Central memory CD4-positive, alpha-beta T cell (primary cell): Measurements from ENCODE around the gene MAD1L1.

Experiments
- DNase-seq: peaks from one replicate; pipeline ENCODE4 v3.0.0; 2022

MAD1L1 gene

DNA sequence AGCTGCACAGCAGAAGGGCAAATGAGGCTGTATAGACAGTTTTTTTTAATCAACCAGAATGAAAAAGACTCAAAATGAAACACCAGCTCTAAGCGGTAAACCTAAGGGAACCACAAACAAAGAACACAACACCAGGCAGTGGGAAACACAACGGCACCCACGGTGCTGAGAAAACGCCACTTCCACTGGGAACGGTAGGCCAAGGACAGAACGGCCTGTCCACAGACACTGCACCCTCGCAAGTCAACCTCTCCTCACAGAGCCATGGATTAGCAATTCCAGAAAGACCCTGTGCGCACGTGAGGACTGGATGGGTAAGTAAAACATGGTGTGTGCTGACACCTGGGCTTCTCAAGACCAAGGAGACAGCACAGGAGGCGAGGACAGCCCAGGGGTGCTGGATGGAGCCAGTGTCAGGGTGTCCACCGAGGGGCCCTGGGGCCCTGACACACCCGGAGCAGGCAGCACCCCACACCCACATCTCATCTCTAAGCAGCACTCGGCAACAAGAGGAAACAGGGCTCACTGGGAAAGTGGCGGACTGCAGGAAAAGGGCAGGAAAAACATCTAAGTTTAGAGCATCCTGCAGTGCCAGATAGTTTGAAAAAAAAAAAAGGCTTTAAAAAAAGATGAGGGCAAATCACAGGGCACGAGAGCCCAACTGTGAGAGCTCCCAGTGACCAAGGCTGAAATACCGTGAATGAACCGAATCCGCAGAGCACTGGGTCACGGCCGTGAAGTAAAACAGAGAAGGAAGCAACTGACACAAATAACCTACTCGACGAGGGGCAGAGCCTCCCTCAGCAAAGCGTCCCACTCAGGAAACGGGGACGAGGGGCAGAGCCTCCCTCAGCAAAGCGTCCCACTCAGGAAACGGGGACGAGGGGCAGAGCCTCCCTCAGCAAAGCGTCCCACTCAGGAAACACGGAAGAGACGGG lies 120.2 kb downstream of the MAD1L1 start:
- no peak for DNase-seq

DNA sequence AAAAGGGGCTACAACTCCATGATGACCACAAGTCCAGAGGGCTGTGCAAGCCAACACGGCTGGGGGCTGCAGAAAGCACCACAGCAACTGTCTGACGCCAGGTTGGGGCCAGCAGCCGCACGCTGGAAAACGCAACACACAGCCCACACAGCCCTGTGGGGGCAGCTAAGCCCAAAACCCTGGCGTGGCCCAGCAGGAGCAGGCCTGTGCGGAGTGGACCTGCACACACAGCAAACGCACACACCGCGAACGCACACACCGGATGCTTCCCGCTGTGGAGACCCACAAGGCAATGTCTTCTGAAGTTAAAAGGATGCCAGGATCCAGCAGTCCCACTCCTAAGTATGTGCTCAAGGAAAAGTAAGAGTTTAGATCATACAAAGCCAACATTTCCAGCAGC lies 121.2 kb downstream of the MAD1L1 start:
- DNase-seq: no peak

DNA sequence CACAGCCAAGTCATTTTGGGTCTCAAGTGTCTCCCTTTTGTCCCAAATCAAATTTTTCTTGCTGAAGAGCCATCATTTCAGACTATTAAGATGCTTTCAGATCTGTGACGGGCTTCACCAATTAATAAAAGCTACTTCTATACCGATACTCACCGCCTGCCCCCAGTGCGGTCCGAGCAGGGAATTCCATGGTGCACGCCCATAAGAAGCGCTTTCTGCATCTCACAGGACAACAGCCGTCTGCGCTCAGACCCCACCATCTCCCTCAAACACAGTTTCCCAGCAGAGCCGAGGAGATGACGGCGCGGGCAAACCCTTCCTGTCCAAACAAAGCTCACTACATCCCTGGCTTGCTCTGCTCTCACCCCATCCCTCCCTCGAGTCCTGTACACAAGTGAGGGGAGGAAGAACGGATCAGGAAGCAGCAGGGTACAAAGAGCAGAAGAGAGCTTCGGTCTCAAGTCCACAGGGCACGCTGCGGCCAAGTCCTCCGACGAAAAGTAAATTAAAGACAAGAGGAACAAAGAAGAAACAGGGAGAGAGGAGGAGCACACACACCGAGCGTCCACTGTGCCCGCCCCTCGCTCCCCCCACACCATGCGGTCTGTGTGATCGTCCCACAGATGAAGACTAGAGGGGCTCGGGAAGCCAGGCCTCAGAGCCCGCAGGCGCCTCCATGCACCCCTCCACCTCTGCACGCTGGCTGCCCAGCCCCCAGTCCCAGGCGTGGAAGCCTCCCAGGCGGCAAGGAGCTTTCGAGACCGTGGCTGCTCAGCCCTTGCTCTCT lies 121.9 kb downstream of the MAD1L1 start:
- no peak for DNase-seq

DNA sequence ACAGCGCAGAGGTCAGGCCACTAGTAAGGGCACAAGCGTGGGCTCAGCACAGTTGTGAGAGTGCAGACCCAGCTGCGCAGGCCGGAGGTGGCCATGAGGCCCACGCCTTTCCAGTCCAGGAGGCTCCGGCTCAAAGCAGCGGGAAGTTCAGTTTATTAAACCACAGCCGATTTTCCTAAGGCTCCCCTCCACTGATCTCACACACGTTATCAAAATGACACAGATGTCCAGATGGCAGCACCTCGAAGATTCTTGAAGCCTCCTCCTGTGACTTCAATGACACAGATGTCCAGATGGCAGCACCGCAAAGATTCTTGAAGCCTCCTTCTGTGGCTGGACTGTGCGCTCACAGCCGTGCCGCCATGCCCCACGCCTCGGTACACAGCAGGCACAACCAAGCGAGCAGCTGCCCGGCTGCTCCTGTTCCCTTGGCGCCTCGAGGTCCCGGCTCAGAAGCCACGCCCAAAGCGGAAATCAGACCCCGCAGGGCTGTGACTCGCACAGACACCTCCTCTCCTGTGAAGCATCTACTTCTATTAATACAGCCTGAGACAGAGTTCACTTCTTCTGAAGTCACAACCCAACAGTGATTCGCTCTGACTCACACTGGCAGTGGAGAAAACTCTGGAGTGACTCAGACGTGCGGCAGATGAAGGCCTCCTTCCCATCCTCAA lies 122.7 kb downstream of the MAD1L1 start:
- DNase-seq: no peak

DNA sequence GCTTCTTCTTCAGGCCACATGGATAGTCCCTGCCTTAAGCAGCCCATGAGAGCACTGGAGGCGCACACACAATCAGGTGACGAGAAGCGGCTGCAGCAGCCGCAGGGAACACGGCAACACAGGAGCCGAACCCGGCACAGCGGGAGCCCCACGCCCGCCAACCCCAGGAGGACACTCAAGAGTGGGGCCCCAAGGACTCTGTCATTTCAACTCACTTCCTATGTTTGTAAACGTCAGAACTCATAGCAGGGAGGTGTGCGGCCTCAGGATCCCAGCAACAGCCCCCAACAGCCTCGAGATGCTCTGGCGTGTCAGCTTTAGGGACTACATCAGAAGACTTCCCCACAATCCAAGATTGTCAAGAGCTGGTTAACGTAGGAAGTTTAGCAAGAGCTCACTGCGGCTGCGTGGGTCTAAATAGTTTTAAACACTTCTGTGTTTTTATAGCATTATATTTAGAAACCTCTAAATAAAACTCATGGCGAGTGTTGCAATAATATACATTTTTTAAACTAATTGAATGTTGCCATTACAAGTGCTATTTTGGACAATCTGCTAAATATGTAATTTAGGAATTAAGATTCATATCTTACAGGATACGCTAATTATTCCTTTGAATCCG lies 123.4 kb downstream of the MAD1L1 start:
- no peak for DNase-seq

DNA sequence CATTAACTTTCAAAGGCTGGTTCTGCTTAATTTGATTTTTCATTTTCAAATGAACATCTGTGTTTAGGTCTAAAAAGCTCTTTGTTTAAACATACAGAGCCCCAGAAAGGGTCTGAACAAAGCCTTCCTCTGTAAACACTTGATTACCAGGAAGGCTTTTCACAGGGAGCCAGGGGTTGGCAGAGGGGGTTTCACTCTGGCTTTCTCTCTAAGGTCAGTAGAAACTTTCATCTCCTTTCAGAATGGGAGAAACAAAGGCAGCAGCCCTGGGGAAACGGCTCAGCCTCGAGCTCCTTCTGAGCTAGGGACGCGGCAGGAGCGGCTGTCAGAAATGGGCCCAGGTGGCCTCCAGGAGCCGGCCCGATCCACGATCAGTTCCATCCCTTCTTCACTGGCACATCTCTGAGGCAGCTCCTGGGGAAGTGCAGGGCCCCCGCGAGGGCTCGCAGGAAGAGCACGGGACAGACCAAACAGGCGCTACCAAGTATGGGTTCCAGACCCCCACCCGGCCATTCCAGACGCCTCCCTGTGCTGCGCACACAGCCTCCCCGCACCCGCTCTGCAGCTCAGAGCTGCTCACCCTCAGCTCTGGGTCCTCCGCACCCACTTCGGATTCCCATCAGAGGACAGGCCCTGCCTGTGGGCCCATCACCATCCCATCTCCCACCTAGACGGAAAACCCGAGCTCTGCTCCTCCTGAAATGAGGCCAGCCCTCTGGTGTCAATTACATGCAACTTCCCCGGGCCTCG lies 124.1 kb downstream of the MAD1L1 start:
- DNase-seq: no peak

DNA sequence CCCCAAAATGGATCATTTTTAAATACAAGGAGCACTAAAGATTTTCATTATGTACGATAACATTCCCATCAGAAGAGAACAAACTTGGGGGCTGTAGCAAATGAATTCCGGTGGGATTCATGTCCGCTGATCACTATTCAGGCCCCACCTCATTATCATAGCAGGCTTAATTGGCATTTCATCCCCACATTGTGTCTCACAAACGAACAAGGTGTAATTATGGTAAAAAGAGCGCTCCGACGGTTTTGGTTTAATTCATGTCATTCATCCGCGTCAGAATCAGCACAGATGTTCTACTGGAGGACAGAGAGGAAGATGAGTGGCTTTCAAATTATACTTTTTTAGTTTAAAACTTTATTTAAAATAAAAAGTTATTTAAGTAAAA lies 124.7 kb downstream of the MAD1L1 start:
- no peak for DNase-seq

DNA sequence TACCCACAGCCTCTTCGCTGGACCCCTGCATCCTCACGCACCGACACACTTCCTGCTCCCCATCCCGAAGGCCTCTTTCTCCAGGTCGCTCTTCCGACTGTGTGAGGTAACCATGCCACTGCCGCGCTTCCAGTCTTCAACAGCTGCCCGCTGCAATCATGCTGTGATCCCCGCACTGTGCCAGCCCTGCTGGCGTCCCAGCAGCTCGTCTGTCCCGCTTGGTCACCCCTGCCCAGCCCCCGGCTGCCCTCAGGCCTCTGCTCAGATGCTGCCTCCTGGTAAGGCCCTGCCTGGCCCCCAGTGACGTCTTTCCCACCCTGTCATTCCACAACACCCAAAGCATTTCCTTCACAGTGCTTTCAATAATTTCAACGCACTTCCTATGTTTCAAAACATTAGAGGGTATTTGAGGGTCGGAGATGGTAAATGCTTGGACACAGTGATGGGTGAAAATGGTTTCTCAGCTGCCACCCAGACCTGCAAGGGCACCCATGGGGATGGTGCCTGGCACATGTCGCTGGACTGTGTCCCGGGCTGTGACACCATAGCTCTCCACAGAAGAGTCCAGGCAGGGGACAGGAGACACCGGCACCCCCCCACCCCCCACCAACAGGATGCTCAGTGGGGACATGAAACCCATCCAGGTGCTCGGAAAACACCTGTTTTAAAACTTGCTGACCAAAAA lies 125.2 kb downstream of the MAD1L1 start:
- DNase-seq: no peak

DNA sequence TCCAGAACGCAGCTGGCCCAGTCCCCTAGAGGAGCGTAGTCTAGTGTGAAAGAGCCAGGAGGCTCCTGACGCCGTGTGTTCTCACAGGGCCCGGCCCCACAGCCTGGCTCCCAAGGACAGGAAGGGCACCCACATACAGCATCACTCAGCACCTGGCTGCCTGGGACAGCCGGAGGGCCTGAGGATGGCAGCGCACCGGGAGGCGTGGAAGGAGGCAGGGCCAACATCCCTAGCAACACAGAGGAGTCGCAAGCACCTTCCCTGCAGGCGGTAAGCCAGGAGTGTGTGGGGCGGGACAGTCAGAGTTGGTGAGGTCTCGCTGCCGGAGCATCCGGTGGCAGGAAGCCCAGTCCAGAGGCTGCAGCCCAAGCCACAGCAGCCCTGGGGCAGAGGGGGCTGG lies 125.8 kb downstream of the MAD1L1 start:
- DNase-seq: no peak

DNA sequence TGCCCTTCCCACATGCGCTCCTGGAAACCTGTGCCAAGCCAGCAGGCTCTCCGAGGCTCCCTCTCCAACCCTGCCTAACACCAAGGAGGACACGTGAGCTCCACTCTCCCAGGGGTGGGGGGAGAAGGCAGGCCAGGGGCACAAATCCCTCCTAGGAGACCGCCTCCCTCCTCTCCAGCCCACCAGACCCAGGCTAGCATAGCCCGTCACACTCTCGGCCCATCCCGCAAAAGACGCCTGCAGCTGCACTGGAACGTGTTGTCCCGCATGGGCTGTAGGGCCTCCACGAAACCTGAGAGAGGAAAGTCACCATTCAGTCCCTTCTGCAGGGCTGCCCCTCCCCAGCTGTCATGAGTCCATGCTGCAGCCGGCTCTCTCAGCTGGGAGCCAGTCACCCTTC lies 126.3 kb downstream of the MAD1L1 start:
- DNase-seq: no peak

DNA sequence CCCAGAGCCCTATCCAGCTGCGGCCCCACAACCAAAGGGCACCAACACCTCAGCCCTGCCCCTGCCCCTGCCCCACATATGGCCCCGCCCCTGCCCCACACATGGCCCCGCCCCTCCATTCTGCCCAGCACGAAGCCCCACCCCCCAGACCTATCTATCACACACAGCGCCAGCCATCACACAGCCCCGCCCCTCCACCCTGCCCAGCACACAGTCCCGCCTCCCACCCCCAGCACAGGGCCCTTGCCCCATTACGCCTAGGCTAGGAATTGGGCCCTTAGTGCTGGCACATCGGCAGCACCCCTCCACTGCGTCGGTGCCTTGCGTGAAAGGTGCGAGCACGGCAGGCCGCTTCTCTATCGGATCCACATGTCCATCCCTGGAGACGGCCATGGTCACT lies 126.8 kb downstream of the MAD1L1 start:
- DNase-seq: no peak

DNA sequence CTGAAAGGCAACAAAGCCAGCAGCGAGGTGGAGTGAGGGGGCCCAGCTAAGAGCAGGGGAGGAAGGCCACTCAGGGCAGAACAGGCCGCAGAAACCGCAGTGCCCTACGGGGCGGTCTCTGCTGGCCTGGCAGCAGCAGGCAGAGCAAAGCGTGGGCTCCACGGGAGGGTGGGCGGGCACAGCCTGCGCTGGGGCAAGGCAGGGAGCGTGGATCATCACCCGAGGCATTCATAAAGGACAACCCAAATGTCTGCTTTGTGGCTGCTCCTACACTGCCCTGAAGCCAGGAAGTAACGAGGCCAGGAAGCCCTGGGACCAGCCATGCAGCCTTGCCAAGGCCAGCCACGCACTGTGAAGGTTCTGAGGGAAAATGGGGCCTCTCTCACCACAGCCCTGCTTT lies 127.5 kb downstream of the MAD1L1 start:
- DNase-seq: no peak

DNA sequence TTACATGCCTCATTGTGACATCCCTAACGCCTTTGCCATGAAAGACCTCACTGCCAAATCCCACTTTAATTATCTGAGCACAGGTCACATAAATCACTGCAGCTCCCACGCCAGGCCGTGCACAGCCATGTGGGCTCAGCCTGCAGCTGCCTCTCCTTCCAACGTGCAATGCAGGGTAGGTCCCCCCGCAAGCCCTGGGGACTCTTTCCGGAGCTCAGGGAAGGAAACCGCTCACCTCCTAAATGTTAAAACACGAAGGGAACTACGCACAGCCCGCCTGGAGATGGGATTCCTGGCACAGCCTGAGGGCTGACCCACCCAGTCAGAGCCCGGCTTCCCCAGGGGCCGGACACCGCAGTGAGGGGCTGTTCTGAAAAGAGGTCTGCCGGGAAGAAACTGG lies 128.0 kb downstream of the MAD1L1 start:
- no peak for DNase-seq

DNA sequence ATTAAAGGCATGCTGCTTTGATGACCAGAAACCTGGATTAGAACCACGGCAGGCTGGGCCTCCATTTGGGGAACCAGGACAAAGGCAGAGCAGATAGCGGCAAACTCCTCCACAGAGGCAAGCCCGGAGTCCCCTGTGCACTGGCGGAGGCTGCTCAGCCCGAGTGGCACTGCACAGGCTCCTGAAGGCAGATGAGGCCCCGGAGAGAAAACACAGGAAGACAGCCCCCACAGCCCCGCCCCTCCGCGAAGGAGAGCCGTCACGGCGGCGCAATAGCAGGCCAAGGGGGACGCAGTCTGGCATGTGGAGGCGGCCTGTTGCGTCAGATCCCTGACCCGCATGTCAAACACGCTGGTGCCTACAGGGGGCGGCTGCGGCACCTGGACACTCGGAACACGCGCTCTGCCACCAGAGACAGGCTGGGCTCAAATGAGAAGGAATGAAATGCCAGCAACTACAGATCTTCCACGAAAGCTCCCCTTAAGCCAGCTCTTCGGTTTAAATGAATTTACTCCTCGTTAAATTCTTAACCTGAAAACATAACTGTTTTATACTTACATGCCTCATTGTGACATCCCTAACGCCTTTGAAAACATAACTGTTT lies 128.5 kb downstream of the MAD1L1 start:
- peak; percentile 42 for DNase-seq

DNA sequence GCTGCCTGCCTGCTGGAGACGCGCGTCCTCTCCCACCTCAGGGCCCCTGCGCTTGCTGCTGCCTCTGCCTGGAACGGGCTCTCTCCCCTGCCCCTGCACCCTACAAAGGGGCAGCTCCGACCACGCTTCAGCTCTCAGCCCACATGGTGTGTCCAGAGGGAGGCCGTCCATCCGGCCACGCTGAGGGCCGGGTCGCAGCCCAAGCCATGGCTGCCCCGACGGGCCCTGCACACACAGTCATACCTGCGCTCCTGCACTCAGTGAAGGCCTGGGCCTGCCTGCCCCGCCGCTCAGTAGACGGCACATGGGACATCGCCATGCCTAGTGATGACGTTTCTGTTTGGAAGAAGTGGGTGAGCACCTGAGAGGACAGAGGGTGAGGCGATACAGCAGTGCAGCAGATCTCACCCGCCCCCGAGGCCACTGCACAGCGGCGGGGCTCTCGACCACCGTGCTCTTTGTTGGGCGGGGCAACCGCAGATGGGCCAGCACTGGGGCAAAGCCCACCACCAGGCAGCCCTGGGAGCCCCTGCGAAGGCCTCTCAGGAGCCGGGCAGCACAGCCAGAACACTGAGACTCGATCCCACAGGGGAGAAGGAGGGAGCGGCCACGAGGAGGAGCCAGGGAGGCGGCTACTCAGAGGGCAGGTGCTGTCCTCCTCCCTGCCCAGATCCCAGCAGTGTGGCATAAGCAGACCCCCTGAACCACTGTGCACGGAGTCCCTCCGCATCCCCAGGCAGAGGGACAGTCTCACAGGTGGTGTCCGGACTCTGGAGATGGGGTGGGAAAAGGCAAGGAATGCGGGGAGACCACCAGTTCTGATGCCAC lies 129.5 kb downstream of the MAD1L1 start:
- DNase-seq: no peak

DNA sequence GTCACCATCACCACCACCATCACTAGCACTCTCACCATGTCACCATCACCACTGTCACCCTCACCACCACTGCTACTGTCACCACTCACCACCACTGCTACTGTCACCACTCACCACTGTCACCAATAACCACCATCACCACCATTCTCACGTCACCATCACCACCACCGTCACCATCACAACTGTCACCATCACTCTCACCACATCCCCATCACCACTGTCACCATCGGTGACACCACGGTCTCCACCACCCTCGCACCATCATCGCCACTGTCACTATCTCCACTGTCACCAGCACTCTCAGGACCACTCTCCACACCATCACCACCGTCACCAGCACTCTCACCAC lies 130.4 kb downstream of the MAD1L1 start:
- no peak for DNase-seq

DNA sequence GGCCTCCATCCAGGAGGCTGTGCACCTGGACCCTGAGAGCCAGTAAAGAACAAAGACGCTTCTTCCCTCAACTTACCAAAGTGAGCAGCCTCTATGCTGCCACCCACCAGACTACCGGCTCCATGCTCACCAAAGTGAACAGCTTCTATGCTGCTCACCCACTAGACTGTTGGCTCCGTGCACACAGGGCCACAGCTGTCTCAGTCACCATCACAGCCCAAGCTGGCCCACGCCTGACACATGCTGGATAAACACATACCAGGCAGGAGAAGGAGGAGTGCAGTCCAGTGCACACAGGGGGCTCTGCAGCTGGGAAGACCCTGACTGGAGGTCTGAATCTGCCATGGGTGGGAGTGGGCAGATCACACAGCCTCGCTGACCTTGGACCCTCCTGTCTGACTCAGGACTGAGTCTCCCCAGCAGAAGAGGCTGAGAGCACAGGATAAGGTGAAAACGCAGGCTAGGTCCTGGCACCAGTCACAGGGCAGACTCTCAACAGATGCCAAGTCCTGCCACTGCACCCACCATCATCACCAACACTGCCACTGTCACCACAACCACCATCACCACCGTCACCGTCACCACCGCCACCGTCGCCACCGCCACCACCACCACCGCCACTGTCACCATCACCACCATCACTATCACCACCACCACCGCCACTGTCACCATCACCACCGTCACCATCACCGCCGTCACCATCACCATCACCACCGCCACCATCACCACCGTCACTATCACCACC lies 130.9 kb downstream of the MAD1L1 start:
- no peak for DNase-seq

DNA sequence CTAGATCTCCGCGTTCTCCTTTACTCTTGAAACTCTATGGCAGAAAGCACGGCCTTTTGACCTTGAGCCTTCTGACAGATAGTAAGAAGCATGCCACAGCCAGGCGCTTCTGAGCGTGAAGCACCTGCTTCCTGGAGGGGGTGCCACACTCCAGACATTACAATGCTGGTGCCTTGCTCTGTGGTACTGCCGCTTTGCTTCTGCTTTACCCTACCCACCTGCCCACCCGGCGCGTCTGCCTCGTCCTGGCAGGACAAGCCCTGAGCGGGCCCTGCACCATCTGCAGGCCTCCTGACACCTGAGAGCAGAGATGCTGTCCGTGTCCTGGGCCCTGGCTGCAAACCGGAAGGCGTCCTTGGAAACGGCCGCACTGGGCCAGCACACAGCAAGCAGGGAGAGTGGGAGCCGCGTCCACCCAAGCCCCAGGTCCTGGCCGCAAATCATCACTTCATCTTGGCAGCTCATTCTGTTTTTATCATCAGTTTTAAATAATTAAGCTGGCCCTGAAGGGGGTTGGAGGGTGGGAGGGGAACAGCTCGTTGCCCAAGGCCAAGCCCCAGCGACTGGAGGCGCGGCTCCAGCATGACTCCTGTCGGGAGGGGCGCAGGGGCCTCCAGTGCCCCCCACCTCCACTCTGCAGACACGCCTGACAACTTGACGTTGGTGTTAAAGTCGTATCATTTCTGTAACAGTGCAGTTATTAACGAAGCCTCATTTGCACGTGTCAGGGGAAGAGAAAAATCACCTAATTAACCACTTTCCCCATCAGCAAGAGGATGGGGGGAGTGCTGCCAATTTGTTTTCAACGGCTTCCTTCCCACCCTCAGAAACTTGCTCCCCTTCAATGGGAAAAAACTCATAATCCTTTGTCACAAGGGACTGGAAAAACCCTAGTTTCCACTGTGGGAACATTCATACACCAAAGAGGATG lies 132.2 kb downstream of the MAD1L1 start:
- no peak for DNase-seq
